HL-60/S4 treated with phorbol 12-myristate 13-acetate at 8.2 ng/mL for 4 days and 3 days (cell line): ENCODE data around the gene ZDHHC14.

Experiments
- in situ Hi-C: fragments of 300-500 bp; cut with MboI; formaldehyde crosslinking; loops from 2 replicates; pipeline ENCODE4 v1.15.0; 2022; ENCODE audit warnings: low sequenced_read_pairs

The ZDHHC14 gene

GRCh38 chr6:157609556-157609955 is 228.6 kb downstream of the ZDHHC14 start:
- in situ Hi-C loops, result no loop called here

GRCh38 chr6:157610451-157610999 is 229.5 kb downstream of the ZDHHC14 start:
- in situ Hi-C loops, result no loop called here

GRCh38 chr6:157611406-157611805 is 230.4 kb downstream of the ZDHHC14 start:
- in situ Hi-C loops, result no loop called here

- in situ Hi-C loops, result no loop called here
These were observed 232.1 kb downstream of the ZDHHC14 start for GRCh38 chr6:157613011-157613522.

- in situ Hi-C loops, result no loop called here
These were observed 233.1 kb downstream of the ZDHHC14 start for GRCh38 chr6:157614026-157614568.

GRCh38 chr6:157615420-157615769 is 234.4 kb downstream of the ZDHHC14 start:
- in situ Hi-C loops, result no loop called here

GRCh38 chr6:157615951-157616350 is 235.0 kb downstream of the ZDHHC14 start:
- in situ Hi-C loops, result no loop called here

GRCh38 chr6:157620944-157621343 is 240.0 kb downstream of the ZDHHC14 start:
- in situ Hi-C loops, result no loop called here

- in situ Hi-C loops, result no loop called here
These were observed 240.4 kb downstream of the ZDHHC14 start for GRCh38 chr6:157621406-157621805.

GRCh38 chr6:157622427-157622826 is 241.4 kb downstream of the ZDHHC14 start:
- in situ Hi-C loops, result no loop called here

- in situ Hi-C loops, result no loop called here
These were observed 244.1 kb downstream of the ZDHHC14 start for GRCh38 chr6:157625111-157625510.

GRCh38 chr6:157625764-157626163 is 244.8 kb downstream of the ZDHHC14 start:
- in situ Hi-C loops, result no loop called here

- in situ Hi-C loops, result no loop called here
These were observed 246.4 kb downstream of the ZDHHC14 start for GRCh38 chr6:157627195-157627966.

GRCh38 chr6:157628463-157628862 is 247.5 kb downstream of the ZDHHC14 start:
- in situ Hi-C loops, result no loop called here

- in situ Hi-C loops, result no loop called here
These were observed 248.2 kb downstream of the ZDHHC14 start for GRCh38 chr6:157629220-157629619.

- in situ Hi-C loops, result no loop called here
These were observed 249.6 kb downstream of the ZDHHC14 start for GRCh38 chr6:157630463-157631080.

GRCh38 chr6:157631412-157631811 is 250.4 kb downstream of the ZDHHC14 start:
- in situ Hi-C loops, result no loop called here

- in situ Hi-C loops, result no loop called here
These were observed 251.0 kb downstream of the ZDHHC14 start for GRCh38 chr6:157631838-157632614.

- in situ Hi-C loops, result no loop called here
These were observed 251.8 kb downstream of the ZDHHC14 start for GRCh38 chr6:157632821-157633220.

- in situ Hi-C loops, result no loop called here
These were observed 253.6 kb downstream of the ZDHHC14 start for GRCh38 chr6:157634546-157634945.
